ENCODE results near the gene HOMER2.
"Not testable (repeated sequence)": the region's sequence is repeated elsewhere in the genome, so short reads cannot be mapped to it uniquely, and the experiment has no call there.

The HOMER2 gene

DNA sequence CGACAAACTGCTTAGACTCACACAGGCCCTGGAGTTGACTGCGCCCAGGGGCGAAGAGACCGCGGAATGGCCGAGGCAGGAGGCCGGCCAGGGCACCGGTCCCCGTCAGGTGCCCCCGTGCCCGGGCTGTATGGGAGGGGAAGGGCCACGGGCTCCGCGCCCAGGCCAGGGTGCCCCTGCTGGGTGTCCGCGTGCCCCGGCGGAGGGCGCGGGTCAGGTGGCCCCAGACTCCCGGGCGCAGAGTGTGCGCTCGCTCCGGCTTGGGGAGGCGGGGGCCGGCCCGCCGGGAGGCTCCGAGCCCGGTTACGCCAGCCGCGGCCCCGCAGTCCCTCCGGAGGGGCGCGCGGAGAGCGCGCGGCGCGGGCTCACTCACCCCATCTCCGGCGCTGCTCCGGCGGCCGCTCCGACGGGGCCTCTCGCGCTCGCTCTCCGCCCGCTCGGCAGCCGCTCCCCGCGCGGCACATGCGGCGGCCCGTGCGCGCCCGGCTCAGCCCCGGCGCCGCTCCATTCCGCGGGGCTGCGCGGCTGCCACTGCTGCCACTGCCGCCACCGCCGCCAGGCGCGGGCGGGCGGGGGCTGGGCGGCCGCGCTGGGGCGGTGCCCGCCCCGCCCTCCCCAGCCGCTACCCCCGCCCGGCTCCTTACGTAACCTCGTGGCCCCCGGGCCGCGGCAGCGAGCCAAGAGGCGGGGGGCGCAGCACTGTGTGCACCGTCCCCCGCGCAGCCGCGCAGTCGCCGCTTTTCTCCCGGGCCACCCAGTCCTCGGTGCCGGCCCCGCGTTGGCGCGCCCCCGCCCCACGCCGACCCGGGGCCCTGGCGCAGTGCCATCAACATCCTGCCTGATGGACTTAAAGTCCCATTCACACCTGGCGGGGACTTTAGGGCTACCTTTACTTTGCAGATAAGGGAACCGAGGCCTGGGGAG lies at the start of gene HOMER2:
Gene HOMER2, minus strand, starts transcription at position 563 of the 924 bp plus-strand sequence. Its CDS starts 185 bp downstream, at position 378.
- in situ Hi-C loops (cut with MboI; ENCODE audit: low sequenced_read_pairs): no loop called here

DNA sequence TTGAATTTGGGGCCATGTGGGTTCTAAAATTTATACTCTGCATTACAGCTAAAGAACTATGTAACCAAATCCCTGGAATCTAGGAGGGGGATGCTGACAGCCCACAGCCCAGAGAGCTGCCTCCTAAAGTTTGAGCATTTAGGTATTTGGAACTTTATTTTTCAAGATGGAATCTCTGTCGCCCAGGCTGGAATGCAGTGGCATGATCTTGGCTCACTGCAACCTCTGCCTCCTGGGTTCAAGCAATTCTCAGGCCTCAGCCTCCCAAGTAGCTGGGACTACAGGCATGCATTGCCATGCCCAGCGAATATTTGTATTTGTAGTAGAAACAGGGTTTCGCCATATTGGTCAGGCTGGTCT lies 48.1 kb upstream of the HOMER2 start:
- in situ Hi-C loops (cut with MboI; ENCODE audit: low sequenced_read_pairs): not testable (repeated sequence)

GRCh38 chr15:82999905-83000671 lies 47.6 kb upstream of the HOMER2 start:
- in situ Hi-C loops (cut with MboI; ENCODE audit: low sequenced_read_pairs): no loop called here

- in situ Hi-C loops (cut with MboI; ENCODE audit: low sequenced_read_pairs): no loop called here
Observed at GRCh38 chr15:82999426-82999825, 46.9 kb upstream of the HOMER2 start.

GRCh38 chr15:82995938-82996337 lies 43.4 kb upstream of the HOMER2 start:
- in situ Hi-C loops (cut with MboI; ENCODE audit: low sequenced_read_pairs): no loop called here

DNA sequence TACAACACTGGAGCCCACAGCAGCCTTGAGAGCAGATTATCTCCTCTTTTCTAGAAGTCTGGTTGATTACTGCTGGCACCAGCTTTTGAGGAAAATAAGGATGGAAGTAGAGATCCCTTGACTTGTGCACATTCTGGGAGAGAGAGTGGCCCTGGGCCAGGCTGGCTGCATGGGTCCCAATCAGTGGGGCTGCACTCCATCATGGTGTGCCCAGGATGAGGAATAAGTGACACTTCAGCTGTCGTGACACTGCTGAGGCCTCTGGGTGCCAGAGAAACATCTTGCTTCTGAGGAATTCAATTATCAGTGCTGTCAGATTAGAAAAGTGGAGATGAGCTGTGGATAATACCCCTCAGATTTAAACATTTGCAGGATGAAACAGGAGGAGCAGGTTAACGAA lies 42.6 kb upstream of the HOMER2 start:
- in situ Hi-C loops (cut with MboI; ENCODE audit: low sequenced_read_pairs): no loop called here

DNA sequence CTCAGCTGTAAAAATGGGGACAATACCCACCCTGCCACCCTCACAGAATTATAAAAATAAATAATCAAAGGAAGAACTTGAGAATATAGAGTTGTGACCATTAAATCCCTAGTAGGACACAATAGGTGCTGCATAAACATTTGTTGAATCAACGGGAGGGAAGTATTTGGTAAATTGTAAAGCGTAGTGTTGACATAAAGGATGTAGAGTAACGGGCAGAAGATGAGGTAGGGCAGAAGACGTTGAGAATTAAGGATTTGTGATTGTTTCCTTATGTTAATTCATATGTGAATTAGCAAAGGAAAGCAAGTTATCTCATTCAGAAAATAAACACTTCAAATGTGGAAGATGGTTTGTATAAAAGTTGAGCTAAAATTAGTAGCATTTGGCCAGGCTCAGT lies 40.6 kb upstream of the HOMER2 start:
- in situ Hi-C loops (cut with MboI; ENCODE audit: low sequenced_read_pairs): no loop called here

DNA sequence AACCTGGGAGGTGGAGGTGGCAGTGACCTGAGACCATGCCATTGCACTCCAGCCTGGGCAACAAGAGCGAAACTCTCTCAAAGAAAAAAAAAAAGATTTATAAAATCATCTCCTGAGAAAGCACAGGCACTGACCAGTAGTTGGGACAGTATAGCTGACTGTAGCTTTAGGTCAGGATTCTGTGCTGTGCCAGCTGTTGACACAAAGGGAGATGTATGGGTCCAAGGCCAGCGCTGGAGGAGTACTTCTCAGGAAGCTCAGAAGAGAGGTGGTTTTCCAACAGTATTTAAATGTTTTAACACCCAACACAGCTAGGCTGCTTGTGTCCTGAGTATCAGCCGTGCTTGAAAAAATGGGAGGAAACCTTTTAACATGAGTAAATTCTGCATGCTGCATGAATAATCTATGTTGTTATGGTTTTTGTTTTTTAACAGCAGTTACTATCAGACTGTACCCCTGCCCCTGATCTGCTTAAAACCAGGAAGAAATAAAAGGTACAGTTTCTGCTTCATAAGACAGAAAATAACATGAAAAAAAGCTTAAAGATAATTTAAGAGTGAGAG lies 40.0 kb upstream of the HOMER2 start:
- in situ Hi-C loops (cut with MboI; ENCODE audit: low sequenced_read_pairs): no loop called here

- in situ Hi-C loops (cut with MboI; ENCODE audit: low sequenced_read_pairs): no loop called here
Observed at GRCh38 chr15:82986442-82986780, 33.9 kb upstream of the HOMER2 start.

GRCh38 chr15:82985688-82986441 lies 33.3 kb upstream of the HOMER2 start, which contains the start of gene RAMAC:
RAMAC (plus strand) TSS chr15:82986210; CDS start chr15:82989019, 2,809 bp downstream.
- in situ Hi-C loops (cut with MboI; ENCODE audit: low sequenced_read_pairs): no loop called here

DNA sequence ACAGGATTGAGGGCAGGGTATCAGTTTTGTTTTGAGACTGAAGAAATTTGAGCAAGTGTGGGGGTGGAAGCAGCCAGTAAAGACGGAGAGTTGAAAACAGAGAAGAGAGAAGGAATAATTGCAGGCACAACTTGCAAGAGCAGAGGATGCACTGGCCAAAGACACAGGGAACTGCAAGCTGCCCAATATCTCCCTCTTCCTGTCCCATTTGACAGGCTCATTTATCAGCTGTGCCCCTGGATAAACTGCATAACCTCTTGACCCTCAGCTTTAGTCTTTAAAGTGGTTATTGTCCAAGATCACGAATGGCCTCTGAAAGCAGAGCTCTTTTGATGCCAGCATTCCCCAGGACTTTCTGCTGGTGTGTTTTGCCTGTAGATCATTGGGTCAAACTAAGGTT lies 28.5 kb upstream of the HOMER2 start:
- in situ Hi-C loops (cut with MboI; ENCODE audit: low sequenced_read_pairs): no loop called here

- in situ Hi-C loops (cut with MboI; ENCODE audit: low sequenced_read_pairs): no loop called here
Observed at GRCh38 chr15:82979726-82980125, 27.2 kb upstream of the HOMER2 start.

- in situ Hi-C loops (cut with MboI; ENCODE audit: low sequenced_read_pairs): no loop called here
Observed at GRCh38 chr15:82978438-82978837, 25.9 kb upstream of the HOMER2 start.

GRCh38 chr15:82977076-82977475 lies 24.6 kb upstream of the HOMER2 start:
- in situ Hi-C loops (cut with MboI; ENCODE audit: low sequenced_read_pairs): no loop called here

DNA sequence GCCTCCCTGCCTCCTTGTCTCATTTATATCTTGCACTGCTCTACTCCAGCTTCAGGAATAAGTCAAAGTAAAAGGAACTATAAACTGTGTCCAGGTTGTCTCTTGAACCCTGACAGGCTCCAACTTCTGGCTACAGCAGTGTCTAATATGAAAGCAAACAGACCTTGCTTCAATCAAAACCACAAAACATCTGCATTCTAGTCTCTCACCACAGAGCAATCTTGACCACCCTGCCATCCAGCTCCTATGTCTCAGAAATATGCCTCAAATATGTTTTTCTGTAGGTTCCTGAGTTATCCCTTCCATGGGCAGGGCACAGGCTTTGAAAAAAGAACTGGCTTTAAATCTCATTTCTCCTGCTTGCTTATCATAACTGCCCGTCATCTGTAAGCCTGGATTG lies 20.5 kb upstream of the HOMER2 start:
- in situ Hi-C loops (cut with MboI; ENCODE audit: low sequenced_read_pairs): no loop called here

DNA sequence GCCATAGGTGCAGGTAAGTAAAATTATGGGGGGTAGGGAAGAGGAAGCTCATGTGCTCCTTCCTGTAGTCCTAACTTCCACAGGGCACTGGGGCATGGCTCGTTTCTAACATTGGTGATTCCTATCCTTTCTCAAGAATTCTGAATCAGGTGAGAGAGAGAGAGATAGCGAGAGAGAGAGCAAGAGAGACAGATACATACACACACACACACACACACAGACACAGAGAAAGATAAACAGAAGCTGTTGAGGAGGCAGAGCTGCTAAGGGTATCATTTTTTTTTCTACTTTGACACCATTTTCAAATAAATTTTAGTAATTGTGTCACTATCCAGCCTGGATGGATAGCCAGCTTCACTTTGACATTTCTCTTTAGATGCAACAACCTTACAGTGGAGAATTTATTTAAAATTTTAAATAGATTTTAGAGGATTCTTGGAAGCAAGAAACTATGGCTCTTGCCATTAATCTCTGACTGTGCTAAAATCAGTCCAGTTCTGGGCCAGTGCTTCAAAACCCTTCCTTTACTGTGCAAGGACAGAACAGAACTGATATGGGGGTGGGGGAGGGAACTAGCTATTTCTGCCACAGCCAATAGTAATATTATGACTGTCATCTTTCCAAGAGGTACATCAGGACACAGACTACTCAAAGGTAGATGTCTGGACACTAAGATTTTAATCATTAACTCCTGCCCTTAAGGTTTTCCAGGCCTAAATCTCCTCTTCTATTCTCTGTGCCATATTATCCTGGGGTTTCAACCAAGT lies 18.9 kb upstream of the HOMER2 start:
- in situ Hi-C loops (cut with MboI; ENCODE audit: low sequenced_read_pairs): no loop called here

DNA sequence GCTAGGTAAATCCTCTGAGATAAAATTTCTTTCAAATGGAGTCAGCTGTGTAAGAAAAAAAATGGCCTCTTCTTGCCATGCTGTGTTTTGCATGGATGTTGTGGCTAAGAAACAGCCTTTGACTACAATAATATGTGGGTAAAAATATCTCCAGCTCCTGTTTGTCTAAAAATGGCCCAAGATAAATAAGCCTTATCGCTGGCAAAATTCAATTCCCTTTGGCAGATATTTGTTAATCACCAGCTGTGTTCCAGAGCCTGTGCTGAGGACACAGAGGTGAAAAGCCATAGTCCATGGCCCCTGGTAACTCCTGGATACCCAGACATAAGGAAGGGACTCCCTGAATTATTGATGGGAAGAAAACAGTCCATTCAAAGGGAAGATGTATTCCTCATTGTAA lies 18.2 kb upstream of the HOMER2 start:
- in situ Hi-C loops (cut with MboI; ENCODE audit: low sequenced_read_pairs): no loop called here

- in situ Hi-C loops (cut with MboI; ENCODE audit: low sequenced_read_pairs): no loop called here
Observed at GRCh38 chr15:82970078-82970686, 17.7 kb upstream of the HOMER2 start.

DNA sequence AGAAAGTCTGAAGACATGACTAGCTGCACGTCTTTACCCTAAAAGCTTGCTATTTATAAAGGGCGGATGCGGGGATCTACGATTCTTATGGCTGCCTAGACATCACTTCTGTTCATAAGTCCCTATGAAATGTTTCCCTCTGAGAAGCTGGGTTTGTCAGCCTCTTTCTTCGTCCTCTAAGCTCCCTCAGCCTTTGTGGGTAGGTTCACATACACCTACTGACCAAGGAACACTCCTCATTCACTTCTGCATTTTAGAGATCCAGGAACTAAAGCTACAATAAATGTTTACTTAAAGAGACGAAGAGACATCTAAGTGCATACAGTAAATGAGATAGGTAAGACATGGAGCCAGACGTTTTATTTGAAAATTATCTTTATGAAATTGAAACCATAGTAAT lies 16.8 kb upstream of the HOMER2 start:
- in situ Hi-C loops (cut with MboI; ENCODE audit: low sequenced_read_pairs): no loop called here

- in situ Hi-C loops (cut with MboI; ENCODE audit: low sequenced_read_pairs): no loop called here
Observed at GRCh38 chr15:82968066-82968465, 15.5 kb upstream of the HOMER2 start.

Measured in hTERT RPE-1 (cell line).